Activated naive CD8-positive, alpha-beta T cell (primary cell): ENCODE data around the gene TMEM89.

Experiments used
- H3K27ac Mint-ChIP-seq: one replicate; pipeline ENCODE4 v1.8.0; 2021; ENCODE audit warnings: mixed read lengths
- H3K27me3 Mint-ChIP-seq: one replicate; pipeline ENCODE4 v1.8.0; 2021; ENCODE audit warnings: mixed read lengths
- H3K36me3 Mint-ChIP-seq: one replicate; pipeline ENCODE4 v1.8.0; 2021; ENCODE audit warnings: mixed read lengths
- H3K4me1 Mint-ChIP-seq: one replicate; pipeline ENCODE4 v1.8.0; 2021; ENCODE audit warnings: low read depth, mixed read lengths
- H3K4me3 Mint-ChIP-seq: one replicate; pipeline ENCODE4 v1.8.0; 2021; ENCODE audit warnings: mild to moderate bottlenecking, mixed read lengths
- H3K9me3 Mint-ChIP-seq: one replicate; pipeline ENCODE4 v1.8.0; 2021; ENCODE audit warnings: low read depth, mixed read lengths

Gene TMEM89

GRCh38 chr3:48592519-48593087, 29.0 kb downstream of the TMEM89 start:
- Mint-ChIP-seq H3K36me3 (peaks cover 6% of the 10 kb centered on the region), H3K4me3 (no peak overlapping the region), H3K27me3 (peaks cover 18% of the 10 kb centered on the region), H3K4me1 (peaks cover 6% of the 10 kb centered on the region), H3K27ac (no peak overlapping the region), H3K9me3 (no peaks in the 10 kb centered on the region)

- Mint-ChIP-seq H3K27me3 (peaks cover 20% of the 10 kb centered on the region), H3K27ac (no peak overlapping the region), H3K4me3 (no peak overlapping the region), H3K9me3 (no peaks in the 10 kb centered on the region), H3K36me3 (peaks cover 2% of the 10 kb centered on the region), H3K4me1 (peaks cover 3% of the 10 kb centered on the region)
Measured at GRCh38 chr3:48591886-48592518, 29.6 kb downstream of the TMEM89 start.

- peaks cover 20% of the 10 kb centered on the region for H3K27me3 Mint-ChIP-seq
- H3K4me1 Mint-ChIP-seq: peaks cover 3% of the 10 kb centered on the region
- H3K4me3 Mint-ChIP-seq: no peak overlapping the region
- no peak overlapping the region for H3K27ac Mint-ChIP-seq
- H3K36me3 Mint-ChIP-seq: peaks cover 2% of the 10 kb centered on the region
- no peaks in the 10 kb centered on the region for H3K9me3 Mint-ChIP-seq
Measured at GRCh38 chr3:48591436-48591835, 30.1 kb downstream of the TMEM89 start.

- Mint-ChIP-seq H3K36me3 (peaks cover 2% of the 10 kb centered on the region), H3K4me3 (no peak overlapping the region), H3K27ac (no peak overlapping the region), H3K4me1 (no peaks in the 10 kb centered on the region), H3K27me3 (peaks cover 18% of the 10 kb centered on the region), H3K9me3 (no peaks in the 10 kb centered on the region)
Measured at GRCh38 chr3:48588230-48588629, 33.3 kb downstream of the TMEM89 start.

- Mint-ChIP-seq H3K27ac (no peak overlapping the region), H3K27me3 (peaks cover 15% of the 10 kb centered on the region), H3K4me1 (no peaks in the 10 kb centered on the region), H3K36me3 (peaks cover 2% of the 10 kb centered on the region), H3K4me3 (no peak overlapping the region), H3K9me3 (no peaks in the 10 kb centered on the region)
Measured at GRCh38 chr3:48587686-48588085, 33.9 kb downstream of the TMEM89 start.

GRCh38 chr3:48585411-48585810, 36.2 kb downstream of the TMEM89 start:
- no peak overlapping the region for H3K27ac Mint-ChIP-seq

GRCh38 chr3:48584836-48585235, 36.7 kb downstream of the TMEM89 start:
- H3K27me3 Mint-ChIP-seq: peaks cover 12% of the 10 kb centered on the region
- H3K4me1 Mint-ChIP-seq: no peaks in the 10 kb centered on the region
- no peak overlapping the region for H3K27ac Mint-ChIP-seq

More at GRCh38 chr3:48585411-48585810, 36.2 kb downstream of the TMEM89 start:
- H3K27me3 Mint-ChIP-seq: peaks cover 12% of the 10 kb centered on the region
- H3K36me3 Mint-ChIP-seq: no peaks in the 10 kb centered on the region
- no peaks in the 10 kb centered on the region for H3K4me1 Mint-ChIP-seq
- H3K9me3 Mint-ChIP-seq: no peaks in the 10 kb centered on the region
- no peak overlapping the region for H3K4me3 Mint-ChIP-seq

GRCh38 chr3:48581621-48582481, 39.7 kb downstream of the TMEM89 start:
- H3K27ac Mint-ChIP-seq: no peak overlapping the region
- no peaks in the 10 kb centered on the region for H3K36me3 Mint-ChIP-seq
- no peak overlapping the region for H3K4me3 Mint-ChIP-seq
- no peaks in the 10 kb centered on the region for H3K27me3 Mint-ChIP-seq
- H3K9me3 Mint-ChIP-seq: no peaks in the 10 kb centered on the region
- no peaks in the 10 kb centered on the region for H3K4me1 Mint-ChIP-seq

More at GRCh38 chr3:48584836-48585235, 36.7 kb downstream of the TMEM89 start:
- H3K4me3 Mint-ChIP-seq: no peak overlapping the region
- H3K9me3 Mint-ChIP-seq: no peaks in the 10 kb centered on the region
- H3K36me3 Mint-ChIP-seq: no peaks in the 10 kb centered on the region

- Mint-ChIP-seq H3K4me3 (no peak overlapping the region), H3K27me3 (no peaks in the 10 kb centered on the region), H3K9me3 (no peaks in the 10 kb centered on the region), H3K36me3 (no peaks in the 10 kb centered on the region), H3K27ac (no peak overlapping the region), H3K4me1 (no peaks in the 10 kb centered on the region)
Measured at GRCh38 chr3:48576647-48577046, 44.9 kb downstream of the TMEM89 start.

GRCh38 chr3:48575366-48575765, 46.2 kb downstream of the TMEM89 start:
- H3K4me3 Mint-ChIP-seq: no peak overlapping the region
- H3K27me3 Mint-ChIP-seq: no peaks in the 10 kb centered on the region
- no peaks in the 10 kb centered on the region for H3K36me3 Mint-ChIP-seq
- no peaks in the 10 kb centered on the region for H3K9me3 Mint-ChIP-seq
- H3K27ac Mint-ChIP-seq: no peak overlapping the region
- no peaks in the 10 kb centered on the region for H3K4me1 Mint-ChIP-seq

- Mint-ChIP-seq H3K27me3 (no peaks in the 10 kb centered on the region), H3K27ac (no peak overlapping the region), H3K9me3 (no peaks in the 10 kb centered on the region), H3K36me3 (no peaks in the 10 kb centered on the region), H3K4me1 (no peaks in the 10 kb centered on the region), H3K4me3 (no peak overlapping the region)
Measured at GRCh38 chr3:48573973-48574585, 47.5 kb downstream of the TMEM89 start.

- H3K4me3 Mint-ChIP-seq: no peak overlapping the region
- H3K27ac Mint-ChIP-seq: no peak overlapping the region
- no peaks in the 10 kb centered on the region for H3K4me1 Mint-ChIP-seq
- no peaks in the 10 kb centered on the region for H3K27me3 Mint-ChIP-seq
- no peaks in the 10 kb centered on the region for H3K9me3 Mint-ChIP-seq
- no peaks in the 10 kb centered on the region for H3K36me3 Mint-ChIP-seq
Measured at GRCh38 chr3:48572517-48572916, 49.1 kb downstream of the TMEM89 start.

- no peaks in the 10 kb centered on the region for H3K27me3 Mint-ChIP-seq
- no peak overlapping the region for H3K4me3 Mint-ChIP-seq
- H3K27ac Mint-ChIP-seq: no peak overlapping the region
- no peaks in the 10 kb centered on the region for H3K9me3 Mint-ChIP-seq
- H3K36me3 Mint-ChIP-seq: no peaks in the 10 kb centered on the region
- no peaks in the 10 kb centered on the region for H3K4me1 Mint-ChIP-seq
Measured at GRCh38 chr3:48571938-48572337, 49.6 kb downstream of the TMEM89 start.
